ENCODE data around the gene TXNDC12.

Gene TXNDC12

DNA sequence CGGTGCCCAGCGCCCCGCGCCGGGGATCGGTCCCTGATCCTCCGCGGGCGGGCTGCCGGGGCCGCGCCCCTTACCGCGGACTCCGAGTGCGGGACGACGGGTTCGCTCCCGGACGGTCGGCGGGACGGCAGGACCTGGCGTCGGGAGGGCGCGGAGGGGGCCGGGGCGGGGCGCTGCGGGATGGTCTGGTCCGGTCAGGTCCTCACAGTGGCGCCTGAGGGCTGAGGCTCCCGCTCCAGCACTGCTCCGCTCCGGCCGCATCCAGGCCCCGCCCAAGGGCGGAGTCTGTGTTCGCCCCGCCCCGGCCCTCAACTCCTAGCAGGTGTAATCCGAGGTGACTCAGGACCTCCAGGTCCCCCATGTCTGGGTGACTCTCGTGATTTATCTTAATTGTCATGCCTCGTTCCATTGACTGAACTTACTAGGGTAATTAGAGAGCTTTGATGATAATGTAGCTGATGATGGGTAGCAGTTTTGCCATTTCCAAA is 64.5 kb downstream of the TXNDC12 start, which contains the start of gene RAB3B:
RAB3B (minus strand) TSS at position 223 of the 488 bp plus-strand sequence. CDS start 13,583 bp downstream, outside the sequence.
- peak; percentile 71 for DNase-seq

- no peak for DNase-seq
Measured at GRCh38 chr1:51989582-51990477, 65.2 kb downstream of the TXNDC12 start.

- no peak for DNase-seq
Measured at GRCh38 chr1:51988254-51988653, 66.7 kb downstream of the TXNDC12 start.

- DNase-seq: no peak
Measured at GRCh38 chr1:51986718-51987117, 68.3 kb downstream of the TXNDC12 start.

- no peak for DNase-seq
Measured at GRCh38 chr1:51982161-51982560, 72.8 kb downstream of the TXNDC12 start.

DNA sequence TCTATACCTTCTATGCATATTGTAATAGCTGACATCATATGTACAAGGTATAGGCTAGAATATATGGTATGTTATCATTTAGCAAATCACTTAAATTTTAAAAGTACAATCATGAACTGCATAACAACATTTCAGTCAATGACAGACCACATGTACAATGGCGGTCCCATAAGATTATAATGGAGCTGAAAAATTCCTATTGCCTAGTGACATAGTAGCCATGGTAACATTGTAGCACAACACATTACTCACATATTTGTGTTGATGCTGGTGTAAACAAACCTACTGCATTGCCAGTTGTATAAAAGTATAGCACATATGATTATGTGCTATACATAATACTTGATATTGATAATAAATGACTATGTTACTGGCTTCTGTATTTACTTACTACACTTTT is 73.4 kb downstream of the TXNDC12 start:
- no peak for DNase-seq

GRCh38 chr1:51978099-51978498 is 76.9 kb downstream of the TXNDC12 start:
- no peak for DNase-seq

DNA sequence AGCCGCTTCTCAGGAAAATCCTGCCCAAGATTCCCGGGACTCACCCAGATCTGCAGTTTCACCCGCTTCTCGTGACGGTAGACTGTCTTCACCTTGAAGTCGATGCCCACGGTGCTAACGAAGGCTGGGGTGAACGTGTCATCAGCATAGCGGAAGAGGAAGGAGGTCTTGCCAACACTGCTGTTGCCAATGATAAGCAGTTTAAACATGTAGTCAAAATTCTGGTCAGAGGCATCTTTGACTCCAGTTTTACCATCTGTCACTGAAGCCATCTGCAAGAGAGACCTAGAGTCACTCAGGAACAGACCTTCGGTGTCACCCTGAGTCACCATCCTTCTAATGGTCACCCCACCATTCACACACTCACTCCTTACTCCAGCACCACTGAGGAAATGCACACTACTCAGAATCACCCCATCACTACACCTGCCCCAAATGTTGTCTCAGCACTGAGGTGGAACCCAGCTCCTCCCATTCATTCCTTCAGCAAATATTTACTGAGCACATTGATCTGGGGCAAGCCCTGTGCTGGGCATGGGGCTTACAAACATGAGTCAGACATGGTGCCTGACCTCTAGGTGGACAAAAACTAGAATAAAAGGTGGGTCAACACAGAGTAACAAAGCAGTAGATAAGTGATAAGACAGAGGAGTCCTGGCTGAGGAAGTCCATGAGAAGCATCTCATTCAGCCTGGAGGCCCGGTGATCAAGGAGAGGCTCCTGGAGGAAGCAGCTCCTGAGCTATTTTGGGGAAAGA is 78.0 kb downstream of the TXNDC12 start:
- DNase-seq: no peak

GRCh38 chr1:51973587-51974474 is 81.2 kb downstream of the TXNDC12 start:
- no peak for DNase-seq
